Liver (tissue), 9 donors: ENCODE data around the gene AKTIP. TPM values are rescaled to one million over a fixed set of nuclear protein-coding genes. Genes with fewer than 3 reads are reported as not detected.
A peak's percentile ranks its signal among the peaks of the same experiment; 100 is the strongest.

Source experiments
- DNase-seq: peaks from one replicate; pipeline ENCODE4 v3.0.0-alpha.2; 2017; ENCODE audit warnings: low spot score
- H3K27ac ChIP-seq, 2 donors: one replicate each; pipeline ENCODE4 v1.7.0; 2013; ENCODE audit warnings: inconsistent platforms in 2 of 2, low read length in 2 of 2, control low read depth in 1 of 2, low read depth in 1 of 2, mild to moderate bottlenecking in 1 of 2
- H3K27me3 ChIP-seq, 4 donors: one replicate each; pipeline versions ENCODE4 v1.6.1 to v1.7.0; 2013; ENCODE audit warnings: low read length in 3 of 4, inconsistent platforms in 1 of 4, mild to moderate bottlenecking in 1 of 4, moderate library complexity in 1 of 4; ENCODE audit not compliant: control insufficient read depth in 4 of 4, insufficient read depth in 4 of 4
- H3K36me3 ChIP-seq, 4 donors: one replicate each; pipeline versions ENCODE4 v1.6.1 to v1.7.0; 2013; ENCODE audit warnings: low read length in 3 of 4, mild to moderate bottlenecking in 3 of 4, low read depth in 1 of 4, moderate library complexity in 1 of 4; ENCODE audit not compliant: control insufficient read depth in 4 of 4, insufficient read depth in 3 of 4
- H3K4me1 ChIP-seq, 4 donors: one replicate each; pipeline versions ENCODE4 v1.6.1 to v1.7.0; 2013; ENCODE audit warnings: low read length in 3 of 4, mild to moderate bottlenecking in 3 of 4, moderate library complexity in 1 of 4; ENCODE audit not compliant: control insufficient read depth in 4 of 4, insufficient read depth in 4 of 4
- H3K4me3 ChIP-seq, 3 donors: one replicate each; pipeline versions ENCODE4 v1.6.1 to v1.7.0; 2013; ENCODE audit warnings: low read length in 3 of 3, control low read depth in 1 of 3, low read depth in 1 of 3, mild to moderate bottlenecking in 1 of 3
- H3K9ac ChIP-seq, 2 donors: one replicate each; pipeline ENCODE4 v1.7.0; 2013; ENCODE audit warnings: low read length in 2 of 2, mild to moderate bottlenecking in 2 of 2, moderate library complexity in 2 of 2, control low read depth in 1 of 2, low read depth in 1 of 2
- H3K9me3 ChIP-seq, 4 donors: one replicate each; pipeline versions ENCODE4 v1.6.1 to v1.7.0; 2013; ENCODE audit warnings: low read length in 3 of 4; ENCODE audit not compliant: control insufficient read depth in 4 of 4
- CTCF ChIP-seq: fragments of 150-350 bp; IDR thresholded peaks from 2 replicates; pipeline ENCODE4 v1.5.1; 2017; ENCODE audit warnings: improper control_type of control experiment, low read depth, low read length; ENCODE audit not compliant: missing input control
- EGR1 ChIP-seq, 2 donors: IDR thresholded peaks; 2 replicates each; pipeline ENCODE4 v1.6.1; 2016 to 2018; ENCODE audit warnings: antibody characterized with exemption in 2 of 2, low read depth in 2 of 2
- FOXA1 ChIP-seq: IDR thresholded peaks from 2 replicates; pipeline ENCODE4 v1.6.1; 2016; ENCODE audit warnings: antibody characterized with exemption
- FOXA2 ChIP-seq: IDR thresholded peaks from 2 replicates; pipeline ENCODE4 v1.6.1; 2016; ENCODE audit warnings: antibody characterized with exemption
- GABPA ChIP-seq, 2 donors: IDR thresholded peaks in 1 of 2; conservative IDR thresholded peaks in 1 of 2; 2 replicates each; pipeline ENCODE4 v1.6.1; 2016; ENCODE audit warnings: antibody characterized with exemption in 2 of 2, mild to moderate bottlenecking in 1 of 2, moderate library complexity in 1 of 2
- HNF4A ChIP-seq, 2 donors: conservative IDR thresholded peaks; 2 replicates each; pipeline ENCODE4 v1.6.1; 2016; ENCODE audit warnings: antibody characterized with exemption in 2 of 2, mild to moderate bottlenecking in 2 of 2
- HNF4G ChIP-seq: IDR thresholded peaks from 2 replicates; pipeline ENCODE4 v1.6.1; 2016; ENCODE audit warnings: antibody characterized with exemption
- JUND ChIP-seq, 2 donors: IDR thresholded peaks; 2 replicates each; pipeline ENCODE4 v1.6.1; 2016; ENCODE audit warnings: antibody characterized with exemption in 2 of 2
- NR2F2 ChIP-seq: IDR thresholded peaks from 2 replicates; pipeline ENCODE4 v1.6.1; 2016; ENCODE audit warnings: antibody characterized with exemption
- RAD21 ChIP-seq, 2 donors: IDR thresholded peaks; 2 replicates each; pipeline ENCODE4 v1.6.1; 2016; ENCODE audit warnings: antibody characterized with exemption in 2 of 2, mild to moderate bottlenecking in 2 of 2
- RXRA ChIP-seq, 2 donors: IDR thresholded peaks; 2 replicates each; pipeline ENCODE4 v1.6.1; 2017 to 2018; ENCODE audit warnings: antibody characterized with exemption in 2 of 2, mild to moderate bottlenecking in 1 of 2
- SP1 ChIP-seq: IDR thresholded peaks from 2 replicates; pipeline ENCODE4 v1.6.1; 2018; ENCODE audit warnings: antibody characterized with exemption, mild to moderate bottlenecking
- TAF1 ChIP-seq: conservative IDR thresholded peaks from 2 replicates; pipeline ENCODE4 v1.6.1; 2016; ENCODE audit warnings: antibody characterized with exemption, mild to moderate bottlenecking
- YY1 ChIP-seq: IDR thresholded peaks from 2 replicates; pipeline ENCODE4 v1.6.1; 2016; ENCODE audit warnings: antibody characterized with exemption, mild to moderate bottlenecking
- ZBTB33 ChIP-seq: IDR thresholded peaks from 2 replicates; pipeline ENCODE4 v1.6.1; 2016; ENCODE audit warnings: antibody characterized with exemption
- WGBS: extraction: QIAGEN DNeasy Blood & Tissue Kit; methylation state at CpG from one replicate; pipeline ENCODE4 v1.1.7; 2013; 5-methylcytosine and 5-hydroxymethylcytosine counted together
- polyA plus RNA-seq, 2 donors: library from polyadenylated mRNA; stranded (reverse) in 1 of 2; unstranded in 1 of 2; fragments of 200-250 nt in 1 of 2; fragments of >200 nt in 1 of 2; fragmentation: Nextera tagmentation in 1 of 2; extraction: Ambion mirVana in 1 of 2; gene quantifications; one replicate each; pipeline versions ENCODE4 v1.2.1 to v1.2.3, GENCODE V29; 2013 to 2015
- total RNA-seq, 2 donors: library from RNA; depleted of rRNA; stranded (reverse); fragments of >200 nt; gene quantifications; one replicate each; pipeline ENCODE4 v1.2.3, GENCODE V29; 2014
- TF ChIP-seq, protein P1 (sequence below): IDR thresholded peaks from 2 replicates; pipeline ENCODE4 v1.6.1; 2016; ENCODE audit warnings: antibody characterized with exemption, mild to moderate bottlenecking
- TF ChIP-seq, protein P2 (sequence below): IDR thresholded peaks from 2 replicates; pipeline ENCODE4 v1.6.1; 2016; ENCODE audit warnings: antibody characterized with exemption
- TF ChIP-seq, protein P3 (sequence below): IDR thresholded peaks from 2 replicates; pipeline ENCODE4 v1.6.1; 2016; ENCODE audit warnings: antibody characterized with exemption
- donor health status: healthy.
- donor health status: healthy.
- donor health status: healthy.
- donor health status: healthy.
- donor health status: healthy.

Gene AKTIP
- total and polyA plus RNA-seq, 4 donors: 7.5 to 47.1 (median 20.4) TPM

DNA sequence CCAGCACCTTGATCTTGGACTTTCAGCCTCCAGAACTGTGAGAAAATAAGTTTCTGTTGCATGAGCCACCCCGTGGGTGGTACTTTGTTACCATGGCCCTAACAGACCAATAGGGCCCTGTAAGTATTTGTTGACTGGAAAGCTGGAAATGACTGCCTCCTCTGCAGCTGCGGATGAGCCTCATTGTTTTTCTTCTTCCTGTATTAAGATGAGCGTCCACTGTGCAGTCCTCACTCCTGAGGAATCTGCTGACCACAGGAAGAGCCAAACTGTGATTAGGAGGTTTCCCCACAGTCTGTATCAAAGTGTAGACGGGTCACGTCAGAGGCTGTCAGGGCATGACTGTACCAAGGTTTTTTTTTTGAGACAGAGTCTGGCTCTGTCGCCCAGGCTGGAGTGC is 12.2 kb upstream of the AKTIP start:
- no peak overlapping the region for H3K4me3 ChIP-seq
- TF ChIP-seq SP1: peak; percentile 26
- TF ChIP-seq NR2F2: peak; percentile 47
- no peak for TF ChIP-seq HNF4G
- TF ChIP-seq JUND (IDR thresholded peaks at IDR 0.05): no peak
- TF ChIP-seq FOXA2: no peak
- TF ChIP-seq EGR1 (IDR thresholded peaks at IDR 0.05; ENCODE audit: low read depth in 2 of 2): no peak
- no peak for TF ChIP-seq FOXA1
- TF ChIP-seq HNF4A (conservative IDR thresholded peaks at IDR 0.05): no peak
- TF ChIP-seq, protein P1, sequence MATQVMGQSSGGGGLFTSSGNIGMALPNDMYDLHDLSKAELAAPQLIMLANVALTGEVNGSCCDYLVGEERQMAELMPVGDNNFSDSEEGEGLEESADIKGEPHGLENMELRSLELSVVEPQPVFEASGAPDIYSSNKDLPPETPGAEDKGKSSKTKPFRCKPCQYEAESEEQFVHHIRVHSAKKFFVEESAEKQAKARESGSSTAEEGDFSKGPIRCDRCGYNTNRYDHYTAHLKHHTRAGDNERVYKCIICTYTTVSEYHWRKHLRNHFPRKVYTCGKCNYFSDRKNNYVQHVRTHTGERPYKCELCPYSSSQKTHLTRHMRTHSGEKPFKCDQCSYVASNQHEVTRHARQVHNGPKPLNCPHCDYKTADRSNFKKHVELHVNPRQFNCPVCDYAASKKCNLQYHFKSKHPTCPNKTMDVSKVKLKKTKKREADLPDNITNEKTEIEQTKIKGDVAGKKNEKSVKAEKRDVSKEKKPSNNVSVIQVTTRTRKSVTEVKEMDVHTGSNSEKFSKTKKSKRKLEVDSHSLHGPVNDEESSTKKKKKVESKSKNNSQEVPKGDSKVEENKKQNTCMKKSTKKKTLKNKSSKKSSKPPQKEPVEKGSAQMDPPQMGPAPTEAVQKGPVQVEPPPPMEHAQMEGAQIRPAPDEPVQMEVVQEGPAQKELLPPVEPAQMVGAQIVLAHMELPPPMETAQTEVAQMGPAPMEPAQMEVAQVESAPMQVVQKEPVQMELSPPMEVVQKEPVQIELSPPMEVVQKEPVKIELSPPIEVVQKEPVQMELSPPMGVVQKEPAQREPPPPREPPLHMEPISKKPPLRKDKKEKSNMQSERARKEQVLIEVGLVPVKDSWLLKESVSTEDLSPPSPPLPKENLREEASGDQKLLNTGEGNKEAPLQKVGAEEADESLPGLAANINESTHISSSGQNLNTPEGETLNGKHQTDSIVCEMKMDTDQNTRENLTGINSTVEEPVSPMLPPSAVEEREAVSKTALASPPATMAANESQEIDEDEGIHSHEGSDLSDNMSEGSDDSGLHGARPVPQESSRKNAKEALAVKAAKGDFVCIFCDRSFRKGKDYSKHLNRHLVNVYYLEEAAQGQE: no peak
- TF ChIP-seq, protein P2, sequence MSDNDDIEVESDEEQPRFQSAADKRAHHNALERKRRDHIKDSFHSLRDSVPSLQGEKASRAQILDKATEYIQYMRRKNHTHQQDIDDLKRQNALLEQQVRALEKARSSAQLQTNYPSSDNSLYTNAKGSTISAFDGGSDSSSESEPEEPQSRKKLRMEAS: no peak
- TF ChIP-seq RAD21 (IDR thresholded peaks at IDR 0.05): no peak
- TF ChIP-seq TAF1: no peak
- no peak for TF ChIP-seq YY1
- no peak for TF ChIP-seq GABPA (IDR thresholded peaks at IDR 0.05 in 1 of 2, conservative IDR thresholded peaks at IDR 0.05 in 1 of 2)
- TF ChIP-seq ZBTB33: no peak
- TF ChIP-seq, protein P3, sequence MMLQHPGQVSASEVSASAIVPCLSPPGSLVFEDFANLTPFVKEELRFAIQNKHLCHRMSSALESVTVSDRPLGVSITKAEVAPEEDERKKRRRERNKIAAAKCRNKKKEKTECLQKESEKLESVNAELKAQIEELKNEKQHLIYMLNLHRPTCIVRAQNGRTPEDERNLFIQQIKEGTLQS: no peak
- TF ChIP-seq CTCF: no peak
- no peak for TF ChIP-seq RXRA (IDR thresholded peaks at IDR 0.05)
- H3K9ac ChIP-seq: no peak overlapping the region
- H3K4me1 ChIP-seq: peaks cover 2 to 24% (median 21%) of the 10 kb centered on the region in 4 donors
- H3K27ac ChIP-seq: peak overlapping the region in 1 of 2 donors; percentile 40
- no peak for DNase-seq
- no peaks in the 10 kb centered on the region for H3K9me3 ChIP-seq
- no peaks in the 10 kb centered on the region for H3K27me3 ChIP-seq
- no peaks in the 10 kb centered on the region for H3K36me3 ChIP-seq
- WGBS: 87% methylated on average over 6 of the region's 6 CpGs
